Small intestine (tissue), 7 donors: ENCODE measurements around the gene MEIKIN. TPM values are rescaled to one million over a fixed set of nuclear protein-coding genes. Genes with fewer than 3 reads are reported as not detected.

Experiments used
- DNase-seq, 2 donors: peaks; one replicate each; pipeline versions ENCODE4 v3.0.0 to v3.0.0-alpha.2; 2013
- FAIRE-seq: peaks from 2 replicates; lab custom pipeline; 2012; peaks lifted over from hg19 to GRCh38; lab: Jason Lieb, UNC
- H3K27ac ChIP-seq, 3 donors: one replicate each; pipeline ENCODE4 v1.5.1; 2013; ENCODE audit warnings: low read length in 2 of 3, mild to moderate bottlenecking in 2 of 3, control low read depth in 1 of 3, inconsistent platforms in 1 of 3, low read depth in 1 of 3, moderate library complexity in 1 of 3
- H3K27me3 ChIP-seq, 3 donors: one replicate each; pipeline ENCODE4 v1.6.1; 2013; ENCODE audit warnings: low read length in 3 of 3, inconsistent platforms in 1 of 3; ENCODE audit not compliant: control insufficient read depth in 3 of 3, insufficient read depth in 3 of 3
- H3K36me3 ChIP-seq, 3 donors: one replicate each; pipeline ENCODE4 v1.6.1; 2013; ENCODE audit warnings: low read length in 3 of 3, inconsistent platforms in 1 of 3, low read depth in 1 of 3, mild to moderate bottlenecking in 1 of 3, moderate library complexity in 1 of 3; ENCODE audit not compliant: control insufficient read depth in 3 of 3, insufficient read depth in 2 of 3
- H3K4me1 ChIP-seq, 3 donors: one replicate each; pipeline ENCODE4 v1.6.1; 2013; ENCODE audit warnings: low read length in 2 of 3, inconsistent platforms in 1 of 3, low read depth in 1 of 3, mild to moderate bottlenecking in 1 of 3, moderate library complexity in 1 of 3; ENCODE audit not compliant: control insufficient read depth in 3 of 3, insufficient read depth in 2 of 3
- H3K4me3 ChIP-seq, 3 donors: one replicate each; pipeline ENCODE4 v1.5.1; 2013; ENCODE audit warnings: low read length in 3 of 3, control low read depth in 1 of 3, inconsistent platforms in 1 of 3, low read depth in 1 of 3, mild to moderate bottlenecking in 1 of 3, moderate library complexity in 1 of 3
- H3K9me3 ChIP-seq, 2 donors: one replicate each; pipeline ENCODE4 v1.6.1; 2013; ENCODE audit warnings: low read depth in 1 of 2, low read length in 1 of 2; ENCODE audit not compliant: control insufficient read depth in 2 of 2, insufficient read depth in 1 of 2
- WGBS, 3 donors: extraction: QIAGEN DNeasy Blood & Tissue Kit; methylation state at CpG; one replicate each; pipeline ENCODE4 v1.1.7; 2013; 5-methylcytosine and 5-hydroxymethylcytosine counted together
- polyA plus RNA-seq, 4 donors: library from polyadenylated mRNA; stranded (reverse) in 3 of 4; unstranded in 1 of 4; fragments of 200-250 nt in 3 of 4; fragments of 120-200 nt in 1 of 4; gene quantifications; one replicate each; pipeline versions ENCODE4 v1.2.1 to v1.2.3, GENCODE V29; 2013
- donor health status: healthy with polysubstance abuse.
- donor health status: control.
- donor health status: control.
- donor health status: Bipolar disorder and iron deficiency.
- donor health status: healthy.

The MEIKIN gene
- polyA plus RNA-seq, 4 donors: 3.8 TPM; not detected in 3

DNA sequence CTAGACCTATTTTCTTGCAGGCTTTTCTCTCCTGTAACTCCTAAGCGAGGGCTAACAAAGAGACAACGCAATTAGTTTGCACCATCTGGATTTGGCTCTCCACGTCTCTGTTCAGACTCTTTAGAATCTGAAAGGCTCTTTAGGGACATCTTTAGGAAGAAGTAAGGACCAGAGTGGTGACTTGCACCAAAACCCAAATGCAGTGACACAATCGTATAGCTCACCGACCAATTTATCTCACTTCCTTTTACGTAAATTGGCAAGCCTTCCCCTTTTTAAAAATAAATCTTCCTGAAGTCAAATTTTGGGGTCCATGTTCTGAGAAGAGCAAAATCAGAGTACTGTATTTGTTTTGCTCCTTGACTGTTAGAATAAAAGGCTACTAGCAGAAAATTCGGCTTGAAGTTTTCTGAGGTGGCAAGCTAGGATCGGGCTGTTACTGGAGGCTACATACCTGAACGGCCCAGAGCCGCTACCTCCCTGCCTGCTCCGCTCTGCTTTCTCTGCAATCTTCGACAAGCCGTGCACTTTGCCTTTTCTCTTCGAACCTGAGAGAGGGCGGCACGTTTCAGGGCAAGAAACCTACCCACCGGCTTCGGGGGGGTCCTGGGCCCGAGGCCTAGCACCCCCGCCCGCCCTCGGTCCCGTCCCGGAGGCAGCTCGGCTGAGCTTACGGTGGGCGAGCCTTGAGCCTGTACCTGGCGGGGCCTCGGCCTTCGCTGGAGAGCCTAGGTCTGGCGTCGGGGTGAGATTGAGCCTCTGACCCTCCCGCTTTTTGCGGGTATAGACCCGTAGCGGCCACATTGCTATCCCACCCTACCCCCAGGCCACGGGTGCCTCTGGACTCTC lies 537 bp downstream of the MEIKIN start:
- Histone ChIP-seq H3K4me1 (no peaks in the 10 kb centered on the region), H3K27ac (no peak overlapping the region), H3K9me3 (no peaks in the 10 kb centered on the region), H3K4me3 (no peak overlapping the region), H3K36me3 (no peaks in the 10 kb centered on the region), H3K27me3 (no peaks in the 10 kb centered on the region)
- 88 to 93% (median 91%) methylated on average over 37 of the region's 37 CpGs for WGBS, 3 donors
- DNase-seq (no peak), FAIRE-seq (no peak)

DNA sequence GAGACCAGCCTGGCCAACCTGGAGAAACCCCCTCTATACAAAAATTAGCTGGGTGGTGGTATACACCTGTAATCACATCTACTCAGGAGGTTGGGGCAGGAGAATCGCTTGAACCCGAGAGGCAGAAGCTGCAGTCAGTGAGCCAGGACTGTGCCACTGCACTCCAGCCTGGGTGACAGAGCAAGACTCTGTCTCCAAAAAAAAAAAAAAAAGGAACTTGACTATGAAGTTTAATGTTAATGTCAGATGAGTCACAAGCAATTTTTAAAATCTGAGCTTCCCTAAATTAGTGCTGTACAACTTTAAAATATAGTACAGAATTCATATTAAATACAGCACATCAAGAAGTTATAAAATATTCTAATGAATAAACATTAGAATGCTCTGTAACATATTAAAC lies 1.5 kb downstream of the MEIKIN start:
- no peaks in the 10 kb centered on the region for H3K4me1 ChIP-seq
- no peaks in the 10 kb centered on the region for H3K36me3 ChIP-seq
- H3K27ac ChIP-seq: no peak overlapping the region
- DNase-seq: no peak
- no peaks in the 10 kb centered on the region for H3K27me3 ChIP-seq
- no peak overlapping the region for H3K4me3 ChIP-seq
- WGBS, 3 donors: 82 to 100% (median 100%) methylated on average over 2 of the region's 2 CpGs
- FAIRE-seq: peak; percentile 26
- H3K9me3 ChIP-seq: no peaks in the 10 kb centered on the region

DNA sequence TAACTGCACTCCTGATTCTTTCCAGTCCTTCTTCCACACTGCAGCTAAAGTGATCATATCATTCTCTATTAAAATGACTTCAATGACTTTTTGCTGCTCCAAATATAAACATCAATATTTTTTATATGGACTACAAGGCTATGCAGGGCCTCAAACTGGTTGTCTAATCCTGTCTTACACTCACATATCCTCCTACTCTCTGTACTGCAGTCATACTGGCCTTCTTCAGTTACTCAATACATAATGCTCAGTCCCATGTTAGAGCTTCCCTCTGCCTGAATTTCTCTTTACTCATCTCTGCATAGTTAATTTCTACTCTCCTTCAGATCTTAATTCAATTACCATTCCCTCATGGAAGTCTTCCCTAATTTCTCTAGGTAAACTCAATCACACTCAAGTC lies 3.4 kb downstream of the MEIKIN start:
- FAIRE-seq (no peak), DNase-seq (no peak)
- H3K36me3 ChIP-seq: no peaks in the 10 kb centered on the region

DNA sequence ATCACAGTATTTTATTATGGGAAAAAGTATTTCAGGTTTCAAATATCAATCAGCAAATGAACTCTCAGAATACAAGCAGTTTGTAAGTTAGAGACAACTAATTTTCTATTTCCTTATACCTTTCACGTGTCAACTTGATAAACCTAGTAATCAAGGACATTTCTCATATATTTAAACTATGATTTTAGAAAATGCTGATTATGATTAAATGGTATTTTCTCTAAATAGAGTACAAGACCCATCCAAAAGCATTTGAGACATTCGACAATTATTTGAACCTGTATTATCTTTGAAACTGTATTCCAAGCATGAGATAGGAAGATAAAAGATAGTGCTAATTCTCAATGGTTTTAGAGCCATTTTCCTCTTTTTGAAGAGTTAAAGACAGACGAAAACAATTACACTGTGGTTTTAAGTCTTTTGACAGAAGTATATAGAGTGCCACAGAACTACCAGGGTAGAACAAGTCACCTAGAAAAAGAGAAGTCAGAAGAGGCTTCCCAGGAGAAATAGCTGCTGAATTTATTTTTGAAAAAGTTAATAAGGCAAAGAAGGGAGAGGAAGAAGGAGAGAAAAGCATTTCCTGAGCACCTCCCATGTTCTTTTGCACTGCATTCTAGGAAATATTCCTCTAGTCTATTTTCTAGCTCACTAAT lies 5.6 kb downstream of the MEIKIN start:
- no peaks in the 10 kb centered on the region for H3K4me1 ChIP-seq
- 53 to 70% (median 64%) methylated on average over 3 of the region's 3 CpGs for WGBS, 3 donors
- H3K27me3 ChIP-seq: no peaks in the 10 kb centered on the region
- H3K4me3 ChIP-seq: no peak overlapping the region
- FAIRE-seq (no peak), DNase-seq (no peak)
- H3K27ac ChIP-seq: no peak overlapping the region
- H3K9me3 ChIP-seq: no peaks in the 10 kb centered on the region
- H3K36me3 ChIP-seq: no peaks in the 10 kb centered on the region

More for the DNA sequence above, 3.4 kb downstream of the MEIKIN start:
- Histone ChIP-seq H3K4me3 (no peak overlapping the region), H3K9me3 (no peaks in the 10 kb centered on the region), H3K4me1 (no peaks in the 10 kb centered on the region), H3K27me3 (no peaks in the 10 kb centered on the region), H3K27ac (no peak overlapping the region)

DNA sequence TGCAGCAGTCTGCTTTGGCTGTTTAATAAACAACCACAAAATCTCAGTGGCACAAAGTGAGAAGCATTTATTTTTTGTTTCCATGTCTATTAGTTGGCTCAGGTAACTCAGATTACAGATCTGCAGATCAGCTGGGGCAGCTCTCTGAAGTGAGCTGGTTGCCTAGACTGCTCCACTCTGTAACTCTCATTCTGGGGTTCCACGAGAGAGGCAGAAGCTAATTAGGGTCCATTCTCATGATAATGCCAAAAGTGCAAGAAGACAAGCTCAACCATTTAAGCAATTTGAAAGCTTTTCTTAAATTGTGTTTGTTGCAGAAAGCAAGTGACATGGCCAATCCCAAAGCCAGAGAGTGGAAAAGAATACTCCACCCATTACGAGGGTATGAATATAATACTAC lies 13.2 kb downstream of the MEIKIN start:
- H3K9me3 ChIP-seq: no peaks in the 10 kb centered on the region
- no peak for FAIRE-seq
- no peak for DNase-seq
- no peak overlapping the region for H3K4me3 ChIP-seq
- no peak overlapping the region for H3K27ac ChIP-seq
- no peaks in the 10 kb centered on the region for H3K27me3 ChIP-seq
- H3K36me3 ChIP-seq: no peaks in the 10 kb centered on the region
- WGBS, 3 donors: 74 to 85% (median 82%) methylated on average over 2 of the region's 2 CpGs
- H3K4me1 ChIP-seq: no peaks in the 10 kb centered on the region

DNA sequence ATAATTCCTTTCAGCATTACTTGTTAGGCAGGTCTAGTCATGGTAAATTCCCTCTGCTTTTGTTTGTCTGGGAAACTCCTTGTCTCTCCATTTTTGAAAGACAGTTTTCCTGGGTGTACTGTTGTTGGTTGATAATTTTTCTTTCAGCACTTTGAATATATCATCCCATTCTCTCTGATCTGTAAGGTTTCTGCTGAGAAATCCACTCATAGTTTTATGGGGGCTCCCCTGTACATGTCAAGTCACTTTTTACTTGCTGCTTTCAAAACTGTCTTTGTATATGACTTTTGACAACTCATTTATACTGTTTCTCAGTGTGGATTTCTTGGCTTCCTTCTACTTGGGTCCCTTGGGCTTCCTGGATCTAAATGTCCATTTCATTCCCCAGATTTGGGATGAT lies 16.5 kb downstream of the MEIKIN start:
- Histone ChIP-seq H3K9me3 (peaks cover 0 to 3% of the 10 kb centered on the region in 2 donors), H3K4me3 (no peak overlapping the region), H3K27me3 (no peaks in the 10 kb centered on the region), H3K27ac (no peak overlapping the region), H3K4me1 (no peaks in the 10 kb centered on the region), H3K36me3 (no peaks in the 10 kb centered on the region)
- DNase-seq (no peak), FAIRE-seq (no peak)

DNA sequence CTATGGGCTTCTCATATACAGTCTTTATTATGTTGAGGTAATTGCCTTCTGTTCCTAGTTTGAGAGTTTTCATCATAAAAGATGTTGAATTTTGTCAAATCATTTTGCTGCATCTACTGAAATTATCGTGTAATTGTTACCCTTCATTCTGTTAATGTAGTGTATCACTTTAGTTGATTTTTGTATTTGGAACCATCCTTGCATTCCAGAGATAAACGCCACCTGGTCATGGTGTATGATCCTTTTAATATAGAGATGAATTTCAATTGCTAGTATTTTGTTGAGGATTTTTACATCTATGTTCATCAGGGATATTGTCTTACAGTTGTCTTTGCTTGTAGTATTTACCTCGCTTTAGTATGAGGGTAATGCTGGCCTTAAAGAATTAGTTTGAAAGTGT lies 19.3 kb downstream of the MEIKIN start:
- H3K4me1 ChIP-seq: no peaks in the 10 kb centered on the region
- H3K27ac ChIP-seq: no peak overlapping the region
- no peak for DNase-seq
- no peaks in the 10 kb centered on the region for H3K27me3 ChIP-seq
- 79 to 89% (median 82%) methylated on average over 3 of the region's 3 CpGs for WGBS, 3 donors
- H3K36me3 ChIP-seq: no peaks in the 10 kb centered on the region
- no peak overlapping the region for H3K4me3 ChIP-seq
- peaks cover 0 to 3% of the 10 kb centered on the region in 2 donors for H3K9me3 ChIP-seq
- no peak for FAIRE-seq

DNA sequence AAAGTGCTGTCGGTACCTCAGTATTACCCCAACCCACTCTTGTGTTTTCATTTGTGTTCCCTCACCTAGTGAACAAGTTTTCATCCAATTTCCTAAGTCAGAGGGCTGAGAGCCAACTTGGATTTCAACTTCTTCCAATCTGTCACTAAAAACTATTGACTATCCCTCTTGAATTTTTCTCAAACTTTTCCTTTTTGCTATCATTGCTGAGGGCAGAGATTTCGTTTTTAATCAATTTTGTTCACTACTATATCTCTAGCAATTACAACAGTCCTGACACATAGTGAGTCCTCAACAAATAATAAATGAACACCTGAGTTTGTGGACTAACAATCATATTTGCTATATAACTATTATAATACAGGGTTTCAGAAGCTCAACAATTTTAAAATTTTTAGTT lies 29.0 kb downstream of the MEIKIN start:
- H3K36me3 ChIP-seq: no peaks in the 10 kb centered on the region
- no peaks in the 10 kb centered on the region for H3K27me3 ChIP-seq
- H3K4me1 ChIP-seq: no peaks in the 10 kb centered on the region
- no peaks in the 10 kb centered on the region for H3K9me3 ChIP-seq
- WGBS, 3 donors: 54 to 62% (median 58%) methylated on average over 2 of the region's 2 CpGs
- DNase-seq (no peak), FAIRE-seq (no peak)
- H3K4me3 ChIP-seq: no peak overlapping the region
- no peak overlapping the region for H3K27ac ChIP-seq
